Measurements from ENCODE around the gene DAD1. TPM values are rescaled to one million over a fixed set of nuclear protein-coding genes. Genes with fewer than 3 reads are reported as not detected.

Gene DAD1
- polyA plus RNA-seq, 3 donors, result 231 to 273 (median 251) TPM

- DNase-seq, result no peak
Measured at GRCh38 chr14:22540293-22540692, 48.7 kb downstream of the DAD1 start.

GRCh38 chr14:22539831-22540230, 49.2 kb downstream of the DAD1 start:
- DNase-seq, result no peak

- DNase-seq, result no peak
Measured at GRCh38 chr14:22538671-22539228, 50.3 kb downstream of the DAD1 start.

GRCh38 chr14:22537436-22538310, 51.4 kb downstream of the DAD1 start:
- no peak for DNase-seq

- DNase-seq, result no peak
Measured at GRCh38 chr14:22536853-22537338, 52.1 kb downstream of the DAD1 start.

GRCh38 chr14:22535916-22536315, 53.1 kb downstream of the DAD1 start:
- DNase-seq, result no peak

GRCh38 chr14:22535126-22535525, 53.9 kb downstream of the DAD1 start:
- no peak for DNase-seq

GRCh38 chr14:22534547-22534946, 54.5 kb downstream of the DAD1 start:
- DNase-seq, result no peak

- DNase-seq, result no peak
Measured at GRCh38 chr14:22533739-22534359, 55.2 kb downstream of the DAD1 start.

GRCh38 chr14:22533057-22533704, 55.8 kb downstream of the DAD1 start:
- no peak for DNase-seq

GRCh38 chr14:22532345-22533056, 56.5 kb downstream of the DAD1 start:
- DNase-seq, result no peak

GRCh38 chr14:22531451-22532344, 57.3 kb downstream of the DAD1 start:
- DNase-seq, result no peak

GRCh38 chr14:22530127-22530526, 58.9 kb downstream of the DAD1 start:
- DNase-seq, result no peak

- no peak for DNase-seq
Measured at GRCh38 chr14:22526744-22527143, 62.3 kb downstream of the DAD1 start.

- DNase-seq, result no peak
Measured at GRCh38 chr14:22526218-22526617, 62.8 kb downstream of the DAD1 start.

GRCh38 chr14:22524784-22525161, 64.3 kb downstream of the DAD1 start:
- no peak for DNase-seq

GRCh38 chr14:22524115-22524783, 64.8 kb downstream of the DAD1 start:
- no peak for DNase-seq

- no peak for DNase-seq
Measured at GRCh38 chr14:22523283-22523682, 65.7 kb downstream of the DAD1 start.

- no peak for DNase-seq
Measured at GRCh38 chr14:22522466-22522957, 66.5 kb downstream of the DAD1 start.
